K562 (cell line): ENCODE results near the gene TMEM154.

Experiments used
- BACH1 ChIP-seq: fragments of 200-800 bp; sonication (Bioruptor generic); IDR thresholded peaks from 2 replicates; pipeline ENCODE4 v1.6.1; 2016; ENCODE audit warnings: missing genetic modification characterization, missing compliant biosample characterization
- BRD4 ChIP-seq: fragments of 200-600 bp; sonication (generic); IDR thresholded peaks from 2 replicates; pipeline ENCODE4 v1.6.1; 2017; ENCODE audit warnings: inconsistent platforms
- CBFB ChIP-seq: sonication (generic); formaldehyde crosslinking; IDR thresholded peaks from 2 replicates; pipeline ENCODE4 v1.4.0; 2020; ENCODE audit warnings: mild to moderate bottlenecking, missing genetic modification reagents
- CTCF ChIP-seq, 3 experiments: IDR thresholded peaks in 2 of 3; conservative IDR thresholded peaks in 1 of 3; 2 replicates each; pipeline ENCODE4 v1.5.1; 2011 to 2012; ENCODE audit warnings: low read length in 3 of 3, mild to moderate bottlenecking in 3 of 3, control low read depth in 2 of 3, improper control_type of control experiment in 1 of 3, inconsistent platforms in 1 of 3, low read depth in 1 of 3, mixed read lengths in 1 of 3, moderate library complexity in 1 of 3; ENCODE audit not compliant: insufficient read depth in 2 of 3
- E2F5 ChIP-seq: sonication (generic); formaldehyde crosslinking; IDR thresholded peaks from 2 replicates; pipeline ENCODE4 v1.8.0; 2022; ENCODE audit warnings: mild to moderate bottlenecking, missing genetic modification reagents
- ELF1 ChIP-seq: fragments of 200-800 bp; sonication (Bioruptor generic); IDR thresholded peaks from 2 replicates; pipeline ENCODE4 v1.6.1; 2016; ENCODE audit warnings: missing genetic modification characterization, missing compliant biosample characterization
- MYC ChIP-seq, 2 experiments: fragments of 250-450 bp in 1 of 2; sonication (Bioruptor Pico) in 1 of 2; IDR thresholded peaks; 2 replicates each; pipeline versions ENCODE4 v1.5.1 to v1.6.1; 2012 to 2021; ENCODE audit warnings: low read depth in 2 of 2, borderline replicate concordance in 1 of 2, improper control_type of control experiment in 1 of 2, low read length in 1 of 2, mild to moderate bottlenecking in 1 of 2, moderate library complexity in 1 of 2
- NCOA1 ChIP-seq: fragments of 450-650 bp; IDR thresholded peaks from 2 replicates; pipeline ENCODE4 v1.6.1; 2016; ENCODE audit warnings: low read depth
- NFE2 ChIP-seq: IDR thresholded peaks from 2 replicates; pipeline ENCODE4 v1.6.1; 2014; ENCODE audit warnings: antibody characterized with exemption, low read depth
- POLR2A ChIP-seq: fragments of 450-650 bp; conservative IDR thresholded peaks from 2 replicates; pipeline ENCODE4 v1.6.1; 2016
- SMAD3 ChIP-seq: fragments of 450-650 bp; formaldehyde crosslinking; conservative IDR thresholded peaks from 2 replicates; pipeline ENCODE4 v1.4.0; 2020; ENCODE audit warnings: mild to moderate bottlenecking
- ZNF830 ChIP-seq: fragments of 250-450 bp; sonication (Bioruptor Pico); IDR thresholded peaks from 2 replicates; pipeline ENCODE4 v1.5.0; 2021; ENCODE audit warnings: mild to moderate bottlenecking

GRCh38 chr4:152659806-152660205 lies 20.0 kb downstream of the TMEM154 start:
- TF ChIP-seq ZNF830 (no peak), BACH1 (tag) (no peak), SMAD3 (CRISPR knock-in tag) (no peak), ELF1 (tag) (no peak), POLR2A (no peak), E2F5 (CRISPR knock-in tag) (no peak), MYC (IDR thresholded peaks at IDR 0.05; ENCODE audit: low read depth, low read length) (no peak), MYC (CRISPR knock-in tag; IDR thresholded peaks at IDR 0.05; ENCODE audit: borderline replicate concordance, low read depth) (no peak), BRD4 (no peak), CTCF (IDR thresholded peaks at IDR 0.05 in 2 of 3, conservative IDR thresholded peaks at IDR 0.05 in 1 of 3; ENCODE audit: insufficient read depth in 2 of 3, low read depth in 1 of 3, low read length in 3 of 3) (no peak), NCOA1 (no peak), CBFB (no peak), NFE2 (no peak)
